ENCODE data around the gene UBE2G1.
"Not testable (repeated sequence)": the region's sequence is repeated elsewhere in the genome, so short reads cannot be mapped to it uniquely, and the experiment has no call there.

Gene UBE2G1

GRCh38 chr17:4366327-4367063, at the start of gene UBE2G1:
UBE2G1 (minus strand) TSS chr17:4366675; CDS start chr17:4366316, 359 bp downstream.
- in situ Hi-C loops (cut with HindIII; ENCODE audit: low sequenced_read_pairs) = no loop called here

GRCh38 chr17:4412933-4413831, 46.7 kb upstream of the UBE2G1 start:
- in situ Hi-C loops (cut with HindIII; ENCODE audit: low sequenced_read_pairs) = no loop called here

- in situ Hi-C loops (cut with HindIII; ENCODE audit: low sequenced_read_pairs) = no loop called here
Measured at GRCh38 chr17:4411201-4411600, 44.7 kb upstream of the UBE2G1 start.

- in situ Hi-C loops (cut with HindIII; ENCODE audit: low sequenced_read_pairs) = no loop called here
Measured at GRCh38 chr17:4409659-4410058, 43.2 kb upstream of the UBE2G1 start.

- in situ Hi-C loops (cut with HindIII; ENCODE audit: low sequenced_read_pairs) = no loop called here
Measured at GRCh38 chr17:4407851-4408250, 41.4 kb upstream of the UBE2G1 start.

- in situ Hi-C loops (cut with HindIII; ENCODE audit: low sequenced_read_pairs) = no loop called here
Measured at GRCh38 chr17:4407216-4407615, 40.7 kb upstream of the UBE2G1 start.

- in situ Hi-C loops (cut with HindIII; ENCODE audit: low sequenced_read_pairs) = no loop called here
Measured at GRCh38 chr17:4406386-4406785, 39.9 kb upstream of the UBE2G1 start.

GRCh38 chr17:4405699-4406098, 39.2 kb upstream of the UBE2G1 start:
- in situ Hi-C loops (cut with HindIII; ENCODE audit: low sequenced_read_pairs) = no loop called here

- in situ Hi-C loops (cut with HindIII; ENCODE audit: low sequenced_read_pairs) = no loop called here
Measured at GRCh38 chr17:4405038-4405669, 38.7 kb upstream of the UBE2G1 start.

GRCh38 chr17:4397840-4398239, 31.4 kb upstream of the UBE2G1 start:
- in situ Hi-C loops (cut with HindIII; ENCODE audit: low sequenced_read_pairs) = no loop called here

- in situ Hi-C loops (cut with HindIII; ENCODE audit: low sequenced_read_pairs) = no loop called here
Measured at GRCh38 chr17:4395111-4395478, 28.6 kb upstream of the UBE2G1 start.

GRCh38 chr17:4394208-4395110, 28.0 kb upstream of the UBE2G1 start:
- in situ Hi-C loops (cut with HindIII; ENCODE audit: low sequenced_read_pairs) = no loop called here

- in situ Hi-C loops (cut with HindIII; ENCODE audit: low sequenced_read_pairs) = no loop called here
Measured at GRCh38 chr17:4393806-4394205, 27.3 kb upstream of the UBE2G1 start.

GRCh38 chr17:4389079-4389478, 22.6 kb upstream of the UBE2G1 start:
- in situ Hi-C loops (cut with HindIII; ENCODE audit: low sequenced_read_pairs) = no loop called here

- in situ Hi-C loops (cut with HindIII; ENCODE audit: low sequenced_read_pairs) = no loop called here
Measured at GRCh38 chr17:4387137-4387536, 20.7 kb upstream of the UBE2G1 start.

- in situ Hi-C loops (cut with HindIII; ENCODE audit: low sequenced_read_pairs) = no loop called here
Measured at GRCh38 chr17:4386406-4386805, 19.9 kb upstream of the UBE2G1 start.

- in situ Hi-C loops (cut with HindIII; ENCODE audit: low sequenced_read_pairs) = no loop called here
Measured at GRCh38 chr17:4381690-4382671, 15.5 kb upstream of the UBE2G1 start.

GRCh38 chr17:4378626-4379025, 12.2 kb upstream of the UBE2G1 start:
- in situ Hi-C loops (cut with HindIII; ENCODE audit: low sequenced_read_pairs) = no loop called here

- in situ Hi-C loops (cut with HindIII; ENCODE audit: low sequenced_read_pairs) = not testable (repeated sequence)
Measured at GRCh38 chr17:4377247-4377646, 10.8 kb upstream of the UBE2G1 start.
